Muscle layer of colon (tissue), 2 donors: ENCODE data around the gene C2orf42.
"Not testable (repeated sequence)": the region's sequence is repeated elsewhere in the genome, so short reads cannot be mapped to it uniquely, and the experiment has no call there.

ENCODE experiments used
- H3K27ac ChIP-seq: one replicate; pipeline ENCODE4 v1.7.0; 2013; ENCODE audit warnings: low read depth, mild to moderate bottlenecking, low read length, moderate library complexity
- H3K27me3 ChIP-seq, 2 donors: one replicate each; pipeline ENCODE4 v1.7.0; 2013; ENCODE audit warnings: low read length in 2 of 2, mild to moderate bottlenecking in 2 of 2; ENCODE audit not compliant: insufficient read depth in 2 of 2, control insufficient read depth in 1 of 2
- H3K36me3 ChIP-seq: one replicate; pipeline ENCODE4 v1.7.0; 2013; ENCODE audit warnings: mild to moderate bottlenecking, low read length; ENCODE audit not compliant: insufficient read depth
- H3K4me1 ChIP-seq: one replicate; pipeline ENCODE4 v1.7.0; 2013; ENCODE audit warnings: mild to moderate bottlenecking, low read length; ENCODE audit not compliant: insufficient read depth
- H3K4me3 ChIP-seq, 2 donors: one replicate each; pipeline ENCODE4 v1.7.0; 2013; ENCODE audit warnings: low read length in 2 of 2, low read depth in 1 of 2, mild to moderate bottlenecking in 1 of 2, moderate library complexity in 1 of 2
- H3K9ac ChIP-seq: one replicate; pipeline ENCODE4 v1.7.0; 2013; ENCODE audit warnings: low read length
- H3K9me3 ChIP-seq: one replicate; pipeline ENCODE4 v1.7.0; 2013; ENCODE audit warnings: mild to moderate bottlenecking, low read length
- donor health status: abdominal sarcoma.
- donor health status: Adenocarcinoma of cecum.

C2orf42 gene

GRCh38 chr2:70141902-70142589 is 48.8 kb downstream of the C2orf42 start:
- Histone ChIP-seq H3K4me3 (peak overlapping the region; percentile 62 to 82), H3K27me3 (no peaks in the 10 kb centered on the region), H3K36me3 (no peaks in the 10 kb centered on the region), H3K4me1 (peaks cover 20% of the 10 kb centered on the region), H3K9me3 (no peaks in the 10 kb centered on the region), H3K27ac (peak overlapping the region; percentile 94), H3K9ac (peak overlapping the region; percentile 63)

GRCh38 chr2:70141212-70141901 is 49.5 kb downstream of the C2orf42 start:
- Histone ChIP-seq H3K27ac (peak overlapping the region; percentile 94), H3K4me1 (peaks cover 20% of the 10 kb centered on the region), H3K9me3 (no peaks in the 10 kb centered on the region), H3K4me3 (peak overlapping the region; percentile 62 to 82), H3K36me3 (no peaks in the 10 kb centered on the region), H3K27me3 (no peaks in the 10 kb centered on the region), H3K9ac (peak overlapping the region; percentile 63)

DNA sequence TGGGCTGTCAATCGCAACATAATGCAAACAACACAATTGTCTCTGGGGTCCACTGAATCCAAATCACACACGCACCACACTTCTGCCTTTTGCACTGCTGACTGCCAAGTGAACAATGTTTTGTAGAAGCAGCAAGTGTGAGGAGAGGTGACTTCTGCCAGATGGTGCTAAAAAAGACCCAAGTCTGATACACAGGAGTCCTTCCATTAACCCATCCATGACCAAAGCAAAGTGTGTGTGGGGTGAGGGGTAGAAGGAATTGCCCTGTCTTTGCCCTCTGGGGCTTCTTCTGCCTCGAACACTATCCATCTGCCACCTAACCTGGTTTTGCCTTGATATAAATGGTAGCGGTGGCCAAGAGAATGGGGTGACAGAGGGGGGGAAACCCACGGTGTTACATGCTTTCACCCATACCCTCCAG is 50.0 kb downstream of the C2orf42 start:
- peaks cover 20% of the 10 kb centered on the region for H3K4me1 ChIP-seq
- peak overlapping the region in 1 of 2 donors; percentile 82 for H3K4me3 ChIP-seq

GRCh38 chr2:70134323-70134983 is 56.4 kb downstream of the C2orf42 start:
- not testable (repeated sequence) for H3K4me3 ChIP-seq, H3K9ac ChIP-seq, H3K9me3 ChIP-seq, H3K27me3 ChIP-seq, H3K36me3 ChIP-seq
- peak overlapping the region; percentile 97 for H3K27ac ChIP-seq
- H3K4me1 ChIP-seq = peaks cover 36% of the 10 kb centered on the region

More for the DNA sequence above, 50.0 kb downstream of the C2orf42 start:
- Histone ChIP-seq H3K9ac (no peak overlapping the region), H3K9me3 (no peaks in the 10 kb centered on the region), H3K36me3 (no peaks in the 10 kb centered on the region), H3K27ac (peak overlapping the region; percentile 94), H3K27me3 (no peaks in the 10 kb centered on the region)

GRCh38 chr2:70133491-70134322 is 57.1 kb downstream of the C2orf42 start:
- H3K27ac ChIP-seq = peak overlapping the region; percentile 97
- H3K9ac ChIP-seq = no peak overlapping the region
- H3K27me3 ChIP-seq = no peaks in the 10 kb centered on the region
- no peaks in the 10 kb centered on the region for H3K36me3 ChIP-seq
- H3K9me3 ChIP-seq = no peaks in the 10 kb centered on the region
- peak overlapping the region in 1 of 2 donors; percentile 69 for H3K4me3 ChIP-seq
- H3K4me1 ChIP-seq = peaks cover 36% of the 10 kb centered on the region

GRCh38 chr2:70133127-70133452 is 57.7 kb downstream of the C2orf42 start:
- Histone ChIP-seq H3K9me3 (no peaks in the 10 kb centered on the region), H3K4me1 (peaks cover 36% of the 10 kb centered on the region), H3K36me3 (no peaks in the 10 kb centered on the region), H3K27me3 (no peaks in the 10 kb centered on the region), H3K4me3 (peak overlapping the region in 1 of 2 donors; percentile 69), H3K9ac (peak overlapping the region; percentile 51), H3K27ac (peak overlapping the region; percentile 97)

DNA sequence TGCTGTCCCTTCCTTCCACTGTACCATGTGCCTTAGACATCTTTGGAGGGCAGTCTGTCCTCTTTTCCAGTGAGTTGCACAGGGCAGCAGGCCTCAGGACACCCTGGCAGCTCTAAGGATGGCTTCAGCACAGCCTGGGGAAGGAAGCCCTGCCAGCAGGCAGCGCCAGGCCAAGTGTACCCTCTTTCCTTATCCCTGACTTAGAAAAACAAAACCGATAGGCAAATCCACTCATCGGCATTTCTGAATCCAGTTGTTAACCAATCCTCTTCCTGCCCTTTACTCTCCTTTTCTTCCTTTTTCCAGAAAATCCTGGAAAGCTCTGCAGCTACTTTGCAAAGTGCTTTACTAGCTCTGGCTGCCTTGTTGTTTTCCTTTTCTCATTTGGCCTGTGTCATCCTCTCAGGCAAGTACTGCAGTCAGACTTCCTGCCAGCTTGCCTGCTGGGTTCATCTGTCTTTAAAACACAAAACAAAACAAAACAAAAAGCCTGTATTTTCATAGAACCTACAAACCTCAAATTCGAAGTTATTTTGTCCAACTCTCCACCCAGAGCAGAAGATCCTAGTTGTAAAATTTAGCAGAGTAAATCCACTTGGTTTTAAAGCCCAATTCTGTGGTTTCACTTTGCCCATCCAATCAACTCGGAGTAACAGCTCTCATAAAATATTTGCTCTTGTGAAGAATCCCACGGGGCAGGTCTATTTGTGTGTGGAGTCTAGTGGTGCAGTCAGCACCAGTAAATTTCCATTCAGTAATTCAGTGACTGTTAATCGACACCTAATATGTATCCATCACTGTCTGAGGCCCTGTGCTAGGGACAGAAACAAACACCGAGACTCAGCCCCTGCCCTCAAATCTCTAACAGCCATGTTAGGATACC is 58.3 kb downstream of the C2orf42 start:
- Histone ChIP-seq H3K27ac (peak overlapping the region; percentile 97), H3K4me3 (peak overlapping the region in 1 of 2 donors; percentile 69), H3K9me3 (no peaks in the 10 kb centered on the region), H3K36me3 (no peaks in the 10 kb centered on the region), H3K4me1 (peaks cover 36% of the 10 kb centered on the region), H3K27me3 (no peaks in the 10 kb centered on the region), H3K9ac (peak overlapping the region; percentile 51)

DNA sequence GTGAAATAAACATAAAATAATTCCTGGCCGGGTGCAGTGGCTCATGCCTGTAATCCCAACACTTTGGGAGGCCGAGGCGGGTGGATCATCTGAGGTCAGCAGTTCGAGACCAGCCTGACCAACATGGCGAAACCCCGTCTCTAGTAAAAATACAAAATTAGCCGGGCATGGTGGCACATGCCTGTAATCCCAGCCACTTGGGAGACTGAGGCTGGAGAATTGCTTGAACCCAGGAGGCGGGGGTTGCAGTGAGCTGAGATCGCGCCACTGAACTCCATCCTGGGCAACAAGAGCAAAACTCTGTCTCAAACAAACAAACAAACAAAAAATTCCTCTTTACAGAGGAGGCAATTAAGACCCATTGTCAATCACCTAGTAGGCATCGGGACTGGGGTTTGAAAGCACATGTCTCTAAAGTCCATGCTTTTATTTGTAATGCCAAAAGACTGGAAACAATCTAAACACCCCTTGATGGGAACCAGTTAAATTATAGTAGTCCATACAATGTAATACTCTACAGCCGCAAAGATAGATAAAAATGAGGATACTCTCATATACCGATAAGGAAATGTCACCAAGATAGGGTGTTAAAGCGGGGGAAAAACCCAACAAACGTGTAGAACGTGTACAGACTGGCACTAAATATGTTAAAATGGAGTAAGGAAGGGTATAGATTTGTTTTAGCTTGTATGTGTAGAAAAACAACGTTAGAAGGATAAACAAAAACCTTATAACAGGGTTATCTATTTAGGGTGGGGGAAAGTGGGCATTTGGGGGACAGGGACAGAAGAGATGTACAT is 59.3 kb downstream of the C2orf42 start:
- not testable (repeated sequence) for H3K27me3 ChIP-seq, H3K36me3 ChIP-seq, H3K9me3 ChIP-seq, H3K9ac ChIP-seq
- peak overlapping the region; percentile 97 for H3K27ac ChIP-seq
- H3K4me1 ChIP-seq = peaks cover 36% of the 10 kb centered on the region
- H3K4me3 ChIP-seq = peak overlapping the region in 1 of 2 donors; percentile 69

DNA sequence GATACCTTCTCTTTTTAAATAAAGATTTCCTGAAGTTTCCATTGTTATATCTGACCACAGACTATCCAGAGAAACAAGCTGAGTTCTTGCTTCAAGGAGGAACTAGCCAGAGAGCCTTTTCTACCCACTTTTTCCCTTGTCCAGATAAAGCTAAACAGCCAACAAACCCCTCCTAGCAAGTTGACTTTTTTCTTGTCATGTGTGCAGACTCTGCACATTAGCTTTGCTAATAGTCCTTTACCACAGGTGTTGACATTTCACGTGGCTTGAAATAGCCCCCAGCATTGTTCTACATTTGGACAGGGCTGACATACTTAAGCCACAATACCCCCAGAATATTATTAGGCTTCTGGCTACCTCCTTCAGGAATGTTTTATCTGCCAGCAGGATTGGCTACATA is 62.8 kb downstream of the C2orf42 start:
- Histone ChIP-seq H3K4me1 (peaks cover 38% of the 10 kb centered on the region), H3K36me3 (no peaks in the 10 kb centered on the region), H3K27ac (no peak overlapping the region), H3K9ac (no peak overlapping the region), H3K27me3 (no peaks in the 10 kb centered on the region), H3K4me3 (no peak overlapping the region), H3K9me3 (no peaks in the 10 kb centered on the region)

DNA sequence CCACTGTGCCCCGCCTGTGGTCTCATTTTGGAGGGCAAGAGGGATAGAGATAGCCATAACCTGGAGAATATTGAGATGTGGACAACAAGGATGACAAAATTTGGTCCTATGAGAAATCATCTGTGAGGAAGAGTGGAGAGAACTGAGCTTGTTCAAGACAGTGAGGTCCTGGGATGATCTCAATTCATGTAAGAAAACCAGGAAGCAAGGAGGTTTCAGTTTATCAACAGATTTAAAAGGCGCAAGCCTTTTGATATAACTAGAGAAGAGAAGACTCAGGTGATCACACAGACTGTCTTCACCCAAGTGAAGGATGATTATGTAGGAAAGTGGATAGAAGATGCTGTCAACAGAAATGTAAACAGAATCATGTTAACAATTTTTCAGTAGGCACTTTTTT is 64.4 kb downstream of the C2orf42 start:
- H3K9me3 ChIP-seq = no peaks in the 10 kb centered on the region
- H3K27me3 ChIP-seq = no peaks in the 10 kb centered on the region
- H3K27ac ChIP-seq = no peak overlapping the region
- peaks cover 31% of the 10 kb centered on the region for H3K4me1 ChIP-seq
- no peaks in the 10 kb centered on the region for H3K36me3 ChIP-seq
- H3K9ac ChIP-seq = no peak overlapping the region
- no peak overlapping the region for H3K4me3 ChIP-seq
